ENCODE measurements around the gene WASHC1. TPM values are rescaled to one million over a fixed set of nuclear protein-coding genes. Genes with fewer than 3 reads are reported as not detected.
A peak's percentile ranks its signal among the peaks of the same experiment; 100 is the strongest.
"Not testable (repeated sequence)": the region's sequence is repeated elsewhere in the genome, so short reads cannot be mapped to it uniquely, and the experiment has no call there.

Gene WASHC1
- polyA plus RNA-seq, 3 donors = 0.85 to 24.0 (median 1.4) TPM

DNA sequence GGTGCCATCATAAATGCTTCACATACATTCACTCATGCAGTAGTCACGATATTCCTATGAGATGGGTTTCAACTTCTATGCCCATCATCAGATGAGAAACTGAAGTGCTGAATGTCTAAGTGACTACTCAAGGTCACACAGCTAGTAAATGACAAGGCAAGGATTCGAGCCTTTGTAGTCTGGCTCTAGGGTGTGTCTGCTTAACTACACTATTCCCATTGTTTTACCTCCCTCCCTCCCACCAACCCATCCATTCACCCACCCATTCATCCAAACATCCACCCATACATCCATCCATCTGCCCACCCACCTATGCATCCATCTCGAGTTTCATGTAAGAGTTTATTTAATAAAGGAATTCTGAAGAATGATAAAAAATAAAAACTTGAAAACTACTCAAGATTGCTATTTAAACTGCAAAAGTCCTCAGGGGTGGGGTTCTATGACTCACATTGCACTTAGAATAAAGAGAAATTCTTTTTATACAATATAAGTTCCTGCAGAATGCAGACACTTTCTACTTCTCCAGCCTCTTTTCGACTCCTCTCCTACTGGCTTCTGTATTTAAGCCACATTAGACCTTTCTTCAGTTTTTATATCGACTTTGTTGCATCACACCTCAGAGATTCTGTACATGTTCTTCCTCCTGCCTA, 19.1 kb upstream of the WASHC1 start:
- intact Hi-C loops (cut with micrococcal nuclease); H3K79me2 ChIP-seq (ENCODE audit: insufficient read depth, low read length); H2AFZ ChIP-seq (ENCODE audit: insufficient read depth, low read depth, low read length, poor library complexity, severe bottlenecking); H3K9ac ChIP-seq (ENCODE audit: insufficient read depth, low read length, poor library complexity, severe bottlenecking); H3K27ac Mint-ChIP-seq; H3K9me3 ChIP-seq (replicated peaks in 1 of 2; ENCODE audit: control insufficient read depth in 1 of 2, insufficient read depth in 1 of 2, low read length in 2 of 2); H3K36me3 Mint-ChIP-seq; H3K4me3 ChIP-seq (replicated peaks in 1 of 3; ENCODE audit: low read depth in 2 of 3, low read length in 3 of 3); H3K27me3 ChIP-seq (ENCODE audit: control insufficient read depth in 2 of 2, insufficient read depth in 2 of 2, low read length in 2 of 2); H4K20me1 ChIP-seq (ENCODE audit: insufficient read depth, low read length); H3K4me3 Mint-ChIP-seq; H3K27me3 Mint-ChIP-seq (ENCODE audit: low read depth in 3 of 3); H3K4me2 ChIP-seq (replicated peaks; ENCODE audit: extremely low read depth, low read length, poor library complexity, severe bottlenecking); H3K4me1 ChIP-seq (ENCODE audit: control insufficient read depth in 1 of 2, insufficient read depth in 2 of 2, low read length in 2 of 2); H3K9me3 Mint-ChIP-seq; DNase-seq; H3K36me3 ChIP-seq (replicated peaks in 1 of 2; ENCODE audit: control insufficient read depth in 1 of 2, insufficient read depth in 2 of 2, low read length in 2 of 2); H3K27ac ChIP-seq (ENCODE audit: low read depth in 1 of 2, low read length in 2 of 2): not testable (repeated sequence)
- peaks cover 11% of the 10 kb centered on the region for H3K4me1 Mint-ChIP-seq
- WGBS (ENCODE audit: insufficient coverage) = no CpG with 5 or more reads among the region's 5 CpGs

DNA sequence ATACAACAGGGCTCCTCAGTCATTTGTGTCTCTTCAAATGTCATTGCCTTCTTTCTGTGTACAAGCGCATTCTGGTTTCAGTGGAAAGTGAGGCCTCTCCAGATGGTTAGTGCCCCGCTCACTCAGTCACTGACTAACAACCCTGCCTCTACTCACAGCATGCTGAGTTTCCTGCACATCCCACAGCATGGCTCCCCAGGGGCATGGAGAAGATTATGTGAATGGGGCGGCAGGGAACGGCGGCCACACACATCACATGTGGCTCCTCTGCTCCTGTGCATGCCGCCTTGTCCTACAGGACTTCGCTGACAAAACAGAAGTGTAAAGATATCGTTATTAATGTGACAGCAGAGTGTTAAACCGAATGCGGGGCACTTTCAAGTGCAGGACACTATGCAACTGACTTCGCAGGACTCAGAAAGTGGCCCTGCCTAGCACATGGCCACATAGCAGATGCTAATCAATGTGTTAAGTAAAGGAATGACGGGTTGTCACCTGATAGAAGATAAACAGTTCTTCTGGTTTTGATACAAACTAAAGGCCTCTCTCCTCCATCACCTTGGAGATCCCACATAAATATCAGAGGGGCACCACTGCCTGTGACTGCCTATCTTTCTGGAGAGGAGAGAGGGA, 17.5 kb upstream of the WASHC1 start:
- H2AFZ ChIP-seq (ENCODE audit: insufficient read depth, low read depth, low read length, poor library complexity, severe bottlenecking); H3K4me2 ChIP-seq (replicated peaks; ENCODE audit: extremely low read depth, low read length, poor library complexity, severe bottlenecking); H3K9me3 Mint-ChIP-seq; H3K4me3 ChIP-seq (replicated peaks in 1 of 3; ENCODE audit: low read depth in 2 of 3, low read length in 3 of 3); H3K27ac Mint-ChIP-seq; intact Hi-C loops (cut with micrococcal nuclease); H3K4me3 Mint-ChIP-seq; H4K20me1 ChIP-seq (ENCODE audit: insufficient read depth, low read length); DNase-seq; H3K36me3 Mint-ChIP-seq; H3K27ac ChIP-seq (ENCODE audit: low read depth in 1 of 2, low read length in 2 of 2); H3K27me3 Mint-ChIP-seq (ENCODE audit: low read depth in 3 of 3); H3K9me3 ChIP-seq (replicated peaks in 1 of 2; ENCODE audit: control insufficient read depth in 1 of 2, insufficient read depth in 1 of 2, low read length in 2 of 2); H3K4me1 ChIP-seq (ENCODE audit: control insufficient read depth in 1 of 2, insufficient read depth in 2 of 2, low read length in 2 of 2); H3K27me3 ChIP-seq (ENCODE audit: control insufficient read depth in 2 of 2, insufficient read depth in 2 of 2, low read length in 2 of 2); H3K79me2 ChIP-seq (ENCODE audit: insufficient read depth, low read length); H3K36me3 ChIP-seq (replicated peaks in 1 of 2; ENCODE audit: control insufficient read depth in 1 of 2, insufficient read depth in 2 of 2, low read length in 2 of 2); H3K9ac ChIP-seq (ENCODE audit: insufficient read depth, low read length, poor library complexity, severe bottlenecking): not testable (repeated sequence)
- H3K4me1 Mint-ChIP-seq = peaks cover 17% of the 10 kb centered on the region
- WGBS (ENCODE audit: insufficient coverage) = no CpG with 5 or more reads among the region's 12 CpGs

DNA sequence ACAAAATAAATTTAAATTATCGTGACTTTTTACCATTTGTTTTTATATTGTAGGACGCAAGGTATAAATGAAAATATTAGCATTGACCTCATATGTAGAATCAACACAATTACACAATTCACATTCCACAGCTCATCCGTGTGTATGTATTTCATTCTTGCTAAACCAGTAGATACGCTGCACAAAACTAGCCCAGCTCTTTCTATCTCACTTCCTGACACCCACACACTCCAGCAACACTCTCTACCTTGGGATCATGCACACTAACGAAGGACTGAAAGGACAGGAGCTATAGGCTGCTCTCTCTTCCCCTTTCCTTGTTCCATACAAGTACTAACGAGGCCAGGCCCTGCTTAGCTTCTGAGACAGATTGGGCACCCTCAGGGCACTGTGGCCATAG, 16.9 kb upstream of the WASHC1 start:
- H3K27me3 Mint-ChIP-seq (ENCODE audit: low read depth in 3 of 3); H2AFZ ChIP-seq (ENCODE audit: insufficient read depth, low read depth, low read length, poor library complexity, severe bottlenecking); intact Hi-C loops (cut with micrococcal nuclease); H4K20me1 ChIP-seq (ENCODE audit: insufficient read depth, low read length); H3K4me3 ChIP-seq (replicated peaks in 1 of 3; ENCODE audit: low read depth in 2 of 3, low read length in 3 of 3); H3K27me3 ChIP-seq (ENCODE audit: control insufficient read depth in 2 of 2, insufficient read depth in 2 of 2, low read length in 2 of 2); H3K9ac ChIP-seq (ENCODE audit: insufficient read depth, low read length, poor library complexity, severe bottlenecking); H3K36me3 ChIP-seq (replicated peaks in 1 of 2; ENCODE audit: control insufficient read depth in 1 of 2, insufficient read depth in 2 of 2, low read length in 2 of 2); H3K4me3 Mint-ChIP-seq; H3K27ac ChIP-seq (ENCODE audit: low read depth in 1 of 2, low read length in 2 of 2); H3K36me3 Mint-ChIP-seq; H3K9me3 Mint-ChIP-seq; DNase-seq; H3K4me2 ChIP-seq (replicated peaks; ENCODE audit: extremely low read depth, low read length, poor library complexity, severe bottlenecking); H3K9me3 ChIP-seq (replicated peaks in 1 of 2; ENCODE audit: control insufficient read depth in 1 of 2, insufficient read depth in 1 of 2, low read length in 2 of 2); H3K4me1 ChIP-seq (ENCODE audit: control insufficient read depth in 1 of 2, insufficient read depth in 2 of 2, low read length in 2 of 2); H3K79me2 ChIP-seq (ENCODE audit: insufficient read depth, low read length): not testable (repeated sequence)
- WGBS (ENCODE audit: insufficient coverage) = no CpG with 5 or more reads among the region's 6 CpGs
- H3K27ac Mint-ChIP-seq = peak overlapping the region in 1 of 7 donors; percentile 7
- peaks cover 23% of the 10 kb centered on the region for H3K4me1 Mint-ChIP-seq

DNA sequence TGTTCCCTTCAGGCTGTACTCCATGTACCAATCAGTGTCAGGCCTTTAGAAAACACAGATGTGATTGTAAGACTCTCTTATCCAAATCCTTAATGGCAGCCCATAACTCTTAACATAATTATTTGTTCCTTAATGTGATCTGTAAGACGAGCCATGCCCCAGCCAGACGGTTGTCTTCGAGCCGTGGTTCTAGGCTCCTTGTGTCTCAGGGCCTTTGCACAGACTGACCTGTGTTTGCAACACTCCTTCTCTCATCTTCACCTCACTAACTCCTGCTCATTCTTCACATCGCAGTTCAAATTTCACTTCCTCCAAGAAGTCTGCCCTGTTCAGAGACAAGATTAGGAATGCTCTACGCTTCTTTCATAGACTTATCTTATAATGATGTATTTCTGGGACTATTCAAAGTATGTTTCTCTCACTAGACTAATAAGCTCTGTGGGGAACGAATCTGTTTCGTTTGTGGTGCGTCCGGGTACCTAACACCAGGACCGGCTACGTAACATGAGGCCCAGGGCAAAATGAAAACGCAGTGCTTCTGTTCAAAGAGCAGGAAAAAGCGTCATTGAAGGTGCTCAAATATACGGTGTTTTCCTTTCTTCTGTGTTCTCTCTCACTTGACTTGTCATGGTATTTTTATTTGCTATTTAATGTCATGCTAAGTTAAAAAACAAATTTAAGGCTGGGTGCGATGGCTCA, 16.1 kb upstream of the WASHC1 start:
- H3K9ac ChIP-seq (ENCODE audit: insufficient read depth, low read length, poor library complexity, severe bottlenecking); H3K4me2 ChIP-seq (replicated peaks; ENCODE audit: extremely low read depth, low read length, poor library complexity, severe bottlenecking); H3K36me3 ChIP-seq (replicated peaks in 1 of 2; ENCODE audit: control insufficient read depth in 1 of 2, insufficient read depth in 2 of 2, low read length in 2 of 2); DNase-seq; H3K27me3 ChIP-seq (ENCODE audit: control insufficient read depth in 2 of 2, insufficient read depth in 2 of 2, low read length in 2 of 2); H3K4me3 Mint-ChIP-seq; H3K79me2 ChIP-seq (ENCODE audit: insufficient read depth, low read length); H3K27me3 Mint-ChIP-seq (ENCODE audit: low read depth in 3 of 3); H3K9me3 ChIP-seq (replicated peaks in 1 of 2; ENCODE audit: control insufficient read depth in 1 of 2, insufficient read depth in 1 of 2, low read length in 2 of 2); H3K27ac ChIP-seq (ENCODE audit: low read depth in 1 of 2, low read length in 2 of 2); H2AFZ ChIP-seq (ENCODE audit: insufficient read depth, low read depth, low read length, poor library complexity, severe bottlenecking); H3K36me3 Mint-ChIP-seq; H3K27ac Mint-ChIP-seq; H3K9me3 Mint-ChIP-seq; H3K4me3 ChIP-seq (replicated peaks in 1 of 3; ENCODE audit: low read depth in 2 of 3, low read length in 3 of 3); intact Hi-C loops (cut with micrococcal nuclease); H4K20me1 ChIP-seq (ENCODE audit: insufficient read depth, low read length): not testable (repeated sequence)
- 98% methylated on average over 7 of the region's 16 CpGs for WGBS (ENCODE audit: insufficient coverage)
- peaks cover 27% of the 10 kb centered on the region for H3K4me1 Mint-ChIP-seq
- H3K4me1 ChIP-seq (ENCODE audit: control insufficient read depth in 1 of 2, insufficient read depth in 2 of 2, low read length in 2 of 2) = peaks cover 10 to 14% of the 10 kb centered on the region in 2 donors

Measured in CD14-positive monocyte (primary cell).